Lower lobe of right lung (tissue), 2 donors: ENCODE results near the gene DLX4. TPM values are rescaled to one million over a fixed set of nuclear protein-coding genes. Genes with fewer than 3 reads are reported as not detected.

Source experiments
- ATAC-seq, 2 donors: fragments of 200-7000 bp; cut with Tn5 transposase; one replicate each; pipeline ENCODE4 v1.9.1; 2020 to 2022; ENCODE audit warnings: mild to moderate bottlenecking in 2 of 2, moderate library complexity in 2 of 2
- DNase-seq: peaks from one replicate; pipeline ENCODE4 v3.0.0-alpha.2; 2020
- H3K27ac ChIP-seq: fragments of 200-600 bp; one replicate; pipeline ENCODE4 v1.8.0; 2022
- H3K27me3 ChIP-seq: fragments of 200-600 bp; one replicate; pipeline ENCODE4 v1.8.0; 2022; ENCODE audit warnings: low read depth
- H3K36me3 ChIP-seq: fragments of 200-600 bp; one replicate; pipeline ENCODE4 v1.8.0; 2022; ENCODE audit warnings: mild to moderate bottlenecking
- H3K4me1 ChIP-seq: fragments of 200-600 bp; one replicate; pipeline ENCODE4 v1.8.0; 2022
- H3K4me3 ChIP-seq: fragments of 200-600 bp; one replicate; pipeline ENCODE4 v1.8.0; 2022; ENCODE audit warnings: mild to moderate bottlenecking
- H3K9me3 ChIP-seq: fragments of 200-600 bp; one replicate; pipeline ENCODE4 v1.8.0; 2022
- intact Hi-C: fragments of 100-400 bp; cut with DNase I; formaldehyde crosslinking; loops from one replicate; pipeline ENCODE4 v1.11.0; 2022
- total RNA-seq: library from RNA; stranded (reverse); fragmentation: NEBNext Ultra II Directional; extraction: Animal tissue kit (Norgen Biotek cat#: 25700); gene quantifications from one replicate; pipeline ENCODE4 v1.2.1, GENCODE V29; 2021
- TF ChIP-seq, protein P1 (sequence below): fragments of 200-600 bp; IDR thresholded peaks from one replicate; pipeline ENCODE4 v1.8.0; 2022; ENCODE audit warnings: antibody characterized with exemption, mild to moderate bottlenecking
- donor health status: DM: no; HTN: yes; CAD: no; lungs with severe emphysema.

The DLX4 gene
- total RNA-seq, 1 donor from 2014 or later, result 3.0 TPM

DNA sequence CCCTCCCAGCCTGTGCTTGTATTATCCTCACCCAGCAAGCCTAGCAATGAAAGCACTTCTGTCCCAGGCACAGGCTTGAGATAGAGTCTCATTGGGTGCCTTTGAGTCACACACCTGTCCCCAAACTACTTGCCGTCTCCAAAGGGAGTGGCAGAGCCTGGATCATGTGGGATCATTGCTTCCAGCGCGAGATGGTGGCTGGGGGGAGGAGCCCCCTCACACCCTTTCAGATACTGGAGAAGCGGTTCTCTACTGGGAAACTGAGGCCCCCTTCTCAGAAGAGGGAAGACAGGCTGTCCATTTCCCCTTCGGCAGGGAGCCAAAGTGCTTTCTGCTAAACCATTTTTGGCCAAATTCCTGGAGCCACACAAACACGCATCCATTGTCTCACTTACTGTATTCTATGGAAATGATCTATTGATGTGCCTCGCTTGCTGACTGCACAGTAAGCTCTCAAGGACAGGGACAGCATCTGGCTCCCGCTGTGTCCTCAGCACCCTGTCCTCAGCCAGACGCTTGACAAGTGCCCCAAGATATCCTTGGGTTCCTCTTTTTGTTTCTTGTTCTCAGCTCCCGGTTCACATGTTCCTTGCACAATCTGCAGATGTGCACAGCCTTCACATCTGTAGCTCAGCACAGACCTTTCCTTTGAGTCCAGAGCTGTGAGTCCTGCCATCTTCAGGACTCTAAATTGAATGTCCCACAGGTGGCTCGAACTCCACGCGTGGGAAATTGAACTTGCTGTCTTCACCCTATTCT is 52.0 kb downstream of the DLX4 start:
- Histone ChIP-seq H3K27me3 (no peaks in the 10 kb centered on the region), H3K4me3 (no peak overlapping the region), H3K27ac (no peak overlapping the region), H3K36me3 (no peaks in the 10 kb centered on the region), H3K9me3 (no peaks in the 10 kb centered on the region), H3K4me1 (peaks cover 4% of the 10 kb centered on the region)
- ATAC-seq (peak; percentile 9 to 43), DNase-seq (no peak)
- TF ChIP-seq, protein P1, sequence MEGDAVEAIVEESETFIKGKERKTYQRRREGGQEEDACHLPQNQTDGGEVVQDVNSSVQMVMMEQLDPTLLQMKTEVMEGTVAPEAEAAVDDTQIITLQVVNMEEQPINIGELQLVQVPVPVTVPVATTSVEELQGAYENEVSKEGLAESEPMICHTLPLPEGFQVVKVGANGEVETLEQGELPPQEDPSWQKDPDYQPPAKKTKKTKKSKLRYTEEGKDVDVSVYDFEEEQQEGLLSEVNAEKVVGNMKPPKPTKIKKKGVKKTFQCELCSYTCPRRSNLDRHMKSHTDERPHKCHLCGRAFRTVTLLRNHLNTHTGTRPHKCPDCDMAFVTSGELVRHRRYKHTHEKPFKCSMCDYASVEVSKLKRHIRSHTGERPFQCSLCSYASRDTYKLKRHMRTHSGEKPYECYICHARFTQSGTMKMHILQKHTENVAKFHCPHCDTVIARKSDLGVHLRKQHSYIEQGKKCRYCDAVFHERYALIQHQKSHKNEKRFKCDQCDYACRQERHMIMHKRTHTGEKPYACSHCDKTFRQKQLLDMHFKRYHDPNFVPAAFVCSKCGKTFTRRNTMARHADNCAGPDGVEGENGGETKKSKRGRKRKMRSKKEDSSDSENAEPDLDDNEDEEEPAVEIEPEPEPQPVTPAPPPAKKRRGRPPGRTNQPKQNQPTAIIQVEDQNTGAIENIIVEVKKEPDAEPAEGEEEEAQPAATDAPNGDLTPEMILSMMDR, result no peak
- intact Hi-C loops, result loop anchor here (10.0 kb wide), 1 partner anchor 64 kb away; no protein-coding TSS in a partner anchor

DNA sequence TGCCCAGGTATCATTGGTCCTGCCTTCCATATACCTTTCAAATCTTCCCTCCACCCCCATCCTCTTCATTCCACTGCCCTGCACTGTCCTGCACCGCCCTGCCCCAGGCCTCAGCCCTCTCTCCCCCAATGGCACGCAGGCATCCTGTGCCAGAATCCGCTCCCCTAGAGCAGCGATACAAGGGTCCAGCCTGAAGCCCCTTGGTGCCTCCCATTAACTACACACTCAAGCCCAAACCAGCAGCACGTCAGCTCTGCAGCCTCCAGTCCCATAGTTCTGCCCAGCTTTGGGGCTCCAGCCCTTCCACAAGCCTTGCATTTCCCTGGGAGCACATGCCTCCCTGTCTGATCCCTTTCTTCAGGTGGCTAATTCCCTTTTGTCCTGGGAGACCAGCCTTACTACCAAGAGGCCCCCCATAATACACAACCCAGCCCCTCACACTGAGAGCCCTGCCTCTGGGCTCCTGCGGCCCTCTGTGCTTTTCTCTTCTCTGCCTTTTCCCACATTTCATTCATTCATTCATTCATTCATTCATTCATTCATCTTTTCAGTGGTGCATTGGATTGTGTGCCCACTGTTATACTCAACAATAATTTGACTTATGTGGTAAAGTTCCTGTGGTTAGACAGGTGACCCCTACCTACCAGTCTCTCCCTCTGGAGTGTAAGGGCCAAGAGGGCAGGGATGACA is 52.8 kb downstream of the DLX4 start:
- no peak for ATAC-seq
- no peak for DNase-seq
- H3K27me3 ChIP-seq, result no peaks in the 10 kb centered on the region
- no peak overlapping the region for H3K4me3 ChIP-seq
- intact Hi-C loops, result loop anchor here (10.0 kb wide), 1 partner anchor 63 kb away; no protein-coding TSS in a partner anchor
- TF ChIP-seq, protein P1, result no peak
- H3K4me1 ChIP-seq, result peaks cover 6% of the 10 kb centered on the region
- no peaks in the 10 kb centered on the region for H3K9me3 ChIP-seq
- no peaks in the 10 kb centered on the region for H3K36me3 ChIP-seq
- no peak overlapping the region for H3K27ac ChIP-seq

DNA sequence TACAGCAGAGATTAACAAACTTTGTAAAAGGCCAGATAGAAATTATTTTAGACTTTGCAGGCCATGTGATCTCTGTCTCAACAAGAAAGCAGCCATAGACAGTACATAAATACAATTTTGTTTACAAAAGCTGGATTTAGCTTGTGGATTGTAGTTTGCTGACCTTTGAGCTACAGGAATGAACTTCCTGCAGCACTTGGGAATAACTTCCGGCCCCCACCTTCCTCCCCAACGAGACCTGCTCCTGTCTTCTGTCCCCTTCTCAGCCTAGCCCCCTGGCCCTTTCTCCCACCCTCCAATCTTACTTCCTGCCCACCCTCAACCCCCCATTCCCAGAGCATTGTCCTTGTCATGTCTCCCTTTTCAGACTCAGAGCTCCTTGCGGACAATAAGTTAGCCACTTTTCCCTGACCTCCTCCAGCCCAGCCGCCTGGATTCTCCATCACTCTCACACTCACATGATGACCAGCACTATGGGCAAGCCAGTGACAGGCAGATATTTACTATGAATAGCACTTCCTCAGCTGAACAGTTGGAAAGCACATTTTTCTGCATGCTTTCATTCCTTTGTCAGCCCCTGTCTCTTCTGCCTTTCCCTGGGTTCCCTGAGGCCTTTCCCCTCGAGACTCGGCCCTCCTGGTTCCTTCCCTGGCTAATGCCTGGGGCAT is 53.6 kb downstream of the DLX4 start:
- no peak overlapping the region for H3K27ac ChIP-seq
- DNase-seq, result no peak

DNA sequence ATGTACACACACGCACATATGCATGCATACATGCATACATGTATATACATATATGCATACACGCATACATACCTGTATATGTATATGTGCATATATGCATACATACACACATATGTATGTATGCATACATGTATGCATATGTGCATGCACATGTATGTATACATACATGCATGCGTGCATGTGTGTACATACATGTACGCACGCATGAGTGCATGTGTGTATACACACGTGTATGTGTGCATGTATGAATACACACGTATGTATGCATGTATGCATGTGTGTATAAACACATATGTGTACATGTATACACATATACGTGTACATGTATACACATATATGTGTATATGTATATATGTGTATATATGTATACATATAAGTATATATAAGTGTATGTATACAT is 54.5 kb downstream of the DLX4 start:
- H3K27me3 ChIP-seq, result no peaks in the 10 kb centered on the region
- no peak for DNase-seq
- no peaks in the 10 kb centered on the region for H3K36me3 ChIP-seq
- no peak overlapping the region for H3K4me3 ChIP-seq
- no peak overlapping the region for H3K27ac ChIP-seq
- H3K4me1 ChIP-seq, result peaks cover 23% of the 10 kb centered on the region
- H3K9me3 ChIP-seq, result no peaks in the 10 kb centered on the region
- intact Hi-C loops, result loop anchor here (10.0 kb wide), 1 partner anchor 61 kb away; no protein-coding TSS in a partner anchor
- no peak for ATAC-seq
- TF ChIP-seq, protein P1, result no peak

More for the DNA sequence above, 53.6 kb downstream of the DLX4 start:
- peaks cover 14% of the 10 kb centered on the region for H3K4me1 ChIP-seq
- H3K27me3 ChIP-seq, result no peaks in the 10 kb centered on the region
- intact Hi-C loops, result loop anchor here (10.0 kb wide), 1 partner anchor 62 kb away; no protein-coding TSS in a partner anchor
- H3K4me3 ChIP-seq, result no peak overlapping the region
- H3K9me3 ChIP-seq, result no peaks in the 10 kb centered on the region
- TF ChIP-seq, protein P1, result no peak
- ATAC-seq, result no peak
- H3K36me3 ChIP-seq, result no peaks in the 10 kb centered on the region

Other genes with a start within 250 kb of the DLX4 start
- 16.4 TPM for gene FAM117A, start 205.1 kb upstream of the DLX4 start, total RNA-seq
- gene KAT7, start 180.5 kb upstream of the DLX4 start, total RNA-seq, result 56.7 TPM
- not detected for gene TAC4, start 121.1 kb upstream of the DLX4 start, total RNA-seq
- 0.38 TPM for gene DLX3, start 26.0 kb downstream of the DLX4 start, total RNA-seq
- 162 TPM for gene ITGA3, start 86.9 kb downstream of the DLX4 start, total RNA-seq
- gene PDK2, start 126.2 kb downstream of the DLX4 start, total RNA-seq, result 35.7 TPM
- 9.2 TPM for gene SAMD14, start 161.0 kb downstream of the DLX4 start, total RNA-seq
- gene PPP1R9B, start 181.5 kb downstream of the DLX4 start, total RNA-seq, result 92.6 TPM
- gene SGCA, start 196.8 kb downstream of the DLX4 start, total RNA-seq, result 9.1 TPM
- 142 TPM for gene COL1A1, start 232.4 kb downstream of the DLX4 start, total RNA-seq